Osteocyte (in vitro differentiated cells): Measurements from ENCODE around the gene ANXA2. TPM values are rescaled to one million over a fixed set of nuclear protein-coding genes. Genes with fewer than 3 reads are reported as not detected.
A peak's percentile ranks its signal among the peaks of the same experiment; 100 is the strongest.
"Not testable (repeated sequence)": the region's sequence is repeated elsewhere in the genome, so short reads cannot be mapped to it uniquely, and the experiment has no call there.

Source experiments
- DNase-seq: peaks from one replicate; pipeline ENCODE4 v3.0.0; 2021; ENCODE audit warnings: mixed read lengths; ENCODE audit not compliant: unreplicated experiment; ENCODE audit errors: extremely low spot score
- H3K27ac Mint-ChIP-seq: one replicate; pipeline ENCODE4 v1.8.0; 2021; ENCODE audit warnings: mild to moderate bottlenecking, mixed read lengths; ENCODE audit not compliant: unreplicated experiment
- H3K27me3 Mint-ChIP-seq: one replicate; pipeline ENCODE4 v1.8.0; 2021; ENCODE audit warnings: mixed read lengths; ENCODE audit not compliant: unreplicated experiment
- H3K36me3 Mint-ChIP-seq: one replicate; pipeline ENCODE4 v1.8.0; 2021; ENCODE audit warnings: mixed read lengths; ENCODE audit not compliant: unreplicated experiment
- H3K4me1 Mint-ChIP-seq: one replicate; pipeline ENCODE4 v1.8.0; 2021; ENCODE audit warnings: mixed read lengths; ENCODE audit not compliant: unreplicated experiment
- H3K4me3 Mint-ChIP-seq: one replicate; pipeline ENCODE4 v1.8.0; 2021; ENCODE audit warnings: mild to moderate bottlenecking, moderate library complexity, mixed read lengths; ENCODE audit not compliant: unreplicated experiment
- H3K9me3 Mint-ChIP-seq: one replicate; pipeline ENCODE4 v1.8.0; 2021; ENCODE audit warnings: mixed read lengths; ENCODE audit not compliant: unreplicated experiment
- total RNA-seq: library from RNA; stranded (reverse); gene quantifications from 2 replicates; pipeline ENCODE4 v1.2.1, GENCODE V29; 2021
- TF ChIP-seq, protein P1 (sequence below): fragments of 200-600 bp; sonication (generic); IDR thresholded peaks from 2 replicates; pipeline ENCODE4 v1.5.0; 2021; ENCODE audit warnings: antibody characterized with exemption, mild to moderate bottlenecking, moderate library complexity

ANXA2 gene
- total RNA-seq, 1 donor from 2014 or later = 2,961 TPM

DNA sequence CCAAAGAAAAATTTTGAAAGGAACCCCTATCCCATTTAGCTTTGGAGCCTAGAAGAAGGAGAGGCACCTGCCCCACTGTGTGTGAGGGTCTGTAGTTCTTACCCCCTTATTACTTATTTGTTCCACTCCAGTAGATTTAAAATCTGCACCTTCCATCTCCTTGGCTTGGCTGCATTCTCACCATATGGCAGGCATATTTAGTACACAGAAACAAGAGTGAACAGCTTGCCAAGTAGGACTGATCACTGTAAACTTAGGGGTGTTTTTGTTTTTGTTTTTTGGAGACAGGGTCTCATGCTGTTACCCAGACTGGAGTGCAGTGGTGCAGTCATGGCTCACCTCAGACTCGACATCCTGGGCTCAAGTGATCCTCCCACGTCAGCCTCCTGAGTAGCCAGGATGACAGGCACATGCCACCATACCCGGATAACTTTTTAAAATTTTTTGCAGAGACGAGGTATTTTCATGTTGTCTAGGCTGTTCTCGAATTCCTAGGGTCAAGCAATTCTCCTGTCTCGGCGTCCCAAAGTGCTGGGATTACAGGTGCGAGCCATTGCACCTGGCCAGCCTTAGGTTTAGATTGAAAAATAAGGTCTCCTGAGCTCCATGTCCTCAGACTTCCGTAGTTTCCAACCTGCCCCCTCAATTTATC lies 14.1 kb upstream of the ANXA2 start:
- Mint-ChIP-seq H3K27ac (no peak overlapping the region), H3K36me3 (no peaks in the 10 kb centered on the region), H3K27me3 (no peaks in the 10 kb centered on the region)

DNA sequence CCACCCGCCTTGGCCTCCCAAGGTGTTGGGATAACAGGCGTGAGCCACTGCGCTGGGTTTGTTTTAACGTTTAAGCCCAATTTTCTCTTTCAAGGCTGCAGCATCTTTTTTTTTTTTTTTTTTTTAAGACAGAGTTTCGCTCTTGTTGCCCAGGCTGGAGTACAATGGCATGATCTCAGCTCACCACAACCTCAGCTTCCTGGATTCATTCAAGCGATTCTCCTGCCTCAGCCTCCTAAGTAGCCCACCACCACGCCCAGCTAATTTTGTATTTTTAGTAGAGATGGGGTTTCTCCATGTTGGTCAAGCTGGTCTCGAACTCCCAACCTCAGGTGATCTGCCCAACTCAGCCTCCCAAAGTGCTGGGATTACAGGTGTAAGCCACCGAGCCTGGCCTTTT lies 12.6 kb upstream of the ANXA2 start:
- not testable (repeated sequence) for H3K36me3 Mint-ChIP-seq, H3K4me3 Mint-ChIP-seq, DNase-seq, H3K27me3 Mint-ChIP-seq, H3K9me3 Mint-ChIP-seq, H3K27ac Mint-ChIP-seq
- H3K4me1 Mint-ChIP-seq = peaks cover 55% of the 10 kb centered on the region

More for the DNA sequence above, 14.1 kb upstream of the ANXA2 start:
- Mint-ChIP-seq H3K4me3 (no peak overlapping the region), H3K9me3 (no peaks in the 10 kb centered on the region), H3K4me1 (peaks cover 49% of the 10 kb centered on the region)
- TF ChIP-seq, protein P1, sequence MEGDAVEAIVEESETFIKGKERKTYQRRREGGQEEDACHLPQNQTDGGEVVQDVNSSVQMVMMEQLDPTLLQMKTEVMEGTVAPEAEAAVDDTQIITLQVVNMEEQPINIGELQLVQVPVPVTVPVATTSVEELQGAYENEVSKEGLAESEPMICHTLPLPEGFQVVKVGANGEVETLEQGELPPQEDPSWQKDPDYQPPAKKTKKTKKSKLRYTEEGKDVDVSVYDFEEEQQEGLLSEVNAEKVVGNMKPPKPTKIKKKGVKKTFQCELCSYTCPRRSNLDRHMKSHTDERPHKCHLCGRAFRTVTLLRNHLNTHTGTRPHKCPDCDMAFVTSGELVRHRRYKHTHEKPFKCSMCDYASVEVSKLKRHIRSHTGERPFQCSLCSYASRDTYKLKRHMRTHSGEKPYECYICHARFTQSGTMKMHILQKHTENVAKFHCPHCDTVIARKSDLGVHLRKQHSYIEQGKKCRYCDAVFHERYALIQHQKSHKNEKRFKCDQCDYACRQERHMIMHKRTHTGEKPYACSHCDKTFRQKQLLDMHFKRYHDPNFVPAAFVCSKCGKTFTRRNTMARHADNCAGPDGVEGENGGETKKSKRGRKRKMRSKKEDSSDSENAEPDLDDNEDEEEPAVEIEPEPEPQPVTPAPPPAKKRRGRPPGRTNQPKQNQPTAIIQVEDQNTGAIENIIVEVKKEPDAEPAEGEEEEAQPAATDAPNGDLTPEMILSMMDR = no peak
- no peak for DNase-seq

DNA sequence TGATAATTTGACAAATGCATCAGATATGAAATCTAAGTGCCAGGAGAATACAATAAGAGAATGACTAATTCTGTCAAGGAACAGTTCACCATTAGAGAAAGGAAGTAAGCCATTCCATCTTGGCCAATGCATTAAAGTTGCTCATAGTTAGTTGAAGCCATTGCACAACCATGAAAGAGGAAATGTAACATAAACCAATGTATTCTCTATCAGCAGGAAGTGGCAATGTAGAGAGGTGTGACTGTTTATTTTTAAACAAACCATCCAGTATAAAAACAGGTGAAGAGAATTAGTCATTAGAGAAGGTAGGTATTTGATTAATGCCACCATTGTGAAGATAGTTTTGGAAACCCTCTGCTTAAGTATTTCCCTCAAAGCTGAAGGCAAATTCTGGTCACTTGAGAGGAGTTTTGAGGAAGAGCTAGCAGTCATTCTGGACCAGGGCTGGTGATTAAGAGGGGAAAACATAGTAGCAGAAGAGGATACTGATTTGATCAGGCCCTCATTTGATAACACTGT lies 10.7 kb upstream of the ANXA2 start:
- TF ChIP-seq, protein P1 = no peak
- H3K4me1 Mint-ChIP-seq = peaks cover 43% of the 10 kb centered on the region
- DNase-seq = no peak
- peak overlapping the region; percentile 36 for H3K27ac Mint-ChIP-seq
- H3K9me3 Mint-ChIP-seq = no peaks in the 10 kb centered on the region
- no peaks in the 10 kb centered on the region for H3K27me3 Mint-ChIP-seq
- no peak overlapping the region for H3K4me3 Mint-ChIP-seq
- H3K36me3 Mint-ChIP-seq = no peaks in the 10 kb centered on the region

DNA sequence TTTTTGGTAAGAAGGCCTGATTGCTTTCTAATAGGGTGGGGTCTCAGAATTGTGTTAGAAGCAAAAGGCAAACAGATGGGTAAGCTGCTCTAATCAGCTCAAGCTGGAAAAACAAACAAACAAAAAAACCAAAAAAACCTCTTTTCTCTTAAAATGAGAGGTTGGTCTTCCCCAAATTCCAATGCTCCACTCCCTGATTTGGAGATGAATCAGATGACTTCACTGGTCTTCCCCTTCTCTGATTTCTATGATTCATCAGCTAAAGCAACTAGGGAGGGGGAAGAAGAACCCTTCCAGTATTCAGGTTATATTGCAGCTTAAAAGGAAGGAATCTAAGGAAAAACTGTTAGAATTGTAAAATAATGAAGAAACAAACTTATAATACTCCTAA lies 9.6 kb upstream of the ANXA2 start:
- Mint-ChIP-seq H3K4me1 (peaks cover 43% of the 10 kb centered on the region), H3K9me3 (no peaks in the 10 kb centered on the region), H3K27ac (peak overlapping the region; percentile 62), H3K4me3 (no peak overlapping the region), H3K27me3 (no peaks in the 10 kb centered on the region), H3K36me3 (no peaks in the 10 kb centered on the region)
- DNase-seq = no peak
- TF ChIP-seq, protein P1 = no peak

DNA sequence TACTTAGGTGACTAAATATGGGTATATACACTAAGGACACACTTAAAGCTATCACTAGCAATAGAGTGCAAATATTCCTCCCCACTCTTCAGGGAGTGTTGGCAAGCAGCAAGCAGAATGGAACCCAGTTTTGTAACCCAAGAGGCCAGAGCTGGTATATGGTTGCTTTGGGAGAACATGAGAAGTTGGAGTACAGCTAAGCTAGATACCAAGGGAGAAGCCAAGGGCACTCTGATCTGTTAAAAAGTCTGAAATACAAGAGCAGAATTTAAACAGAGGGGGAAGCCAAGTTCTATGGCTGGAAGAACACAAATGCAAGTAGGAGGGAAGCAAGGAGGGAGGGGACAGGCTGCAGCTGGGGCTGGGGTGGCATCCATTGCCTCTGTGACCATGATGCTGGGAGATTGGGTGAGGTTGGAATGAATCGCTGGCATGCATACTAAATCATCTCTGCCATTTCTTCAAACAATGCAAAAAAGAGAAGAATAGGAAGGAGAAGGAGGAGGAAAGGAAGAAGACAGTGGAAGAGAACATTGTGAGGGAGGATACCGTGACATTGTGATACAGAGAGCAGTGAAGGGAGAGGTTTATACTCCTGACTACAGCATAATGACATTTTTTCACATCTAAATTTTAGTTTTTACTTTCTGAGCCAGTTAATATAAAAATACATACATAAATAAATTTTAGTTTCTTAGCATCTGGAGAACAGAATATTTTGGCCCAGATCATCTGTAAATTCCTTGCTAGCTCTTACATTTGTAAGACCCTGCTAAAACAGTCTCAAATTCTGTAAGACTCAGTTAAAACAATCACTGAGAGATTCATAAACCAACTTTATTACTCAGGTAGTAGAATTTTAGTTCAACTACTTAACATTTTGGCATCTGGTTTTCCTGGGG lies 9.0 kb upstream of the ANXA2 start:
- Mint-ChIP-seq H3K9me3 (no peaks in the 10 kb centered on the region), H3K4me1 (peaks cover 47% of the 10 kb centered on the region), H3K27me3 (no peaks in the 10 kb centered on the region), H3K4me3 (no peak overlapping the region), H3K36me3 (no peaks in the 10 kb centered on the region), H3K27ac (peak overlapping the region; percentile 62)
- DNase-seq = no peak
- TF ChIP-seq, protein P1 = no peak
